Stimulated activated CD8-positive, alpha-beta memory T cell treated with anti-CD3 and anti-CD28 coated beads, Interleukin-12 subunit alpha, Interleukin-12 subunit beta, amount 100 ng/mL, for 4 hours (primary cell): Measurements from ENCODE around the gene EGFL6.
"Not testable (repeated sequence)": the region's sequence is repeated elsewhere in the genome, so short reads cannot be mapped to it uniquely, and the experiment has no call there.

Experiments used
- DNase-seq: peaks from one replicate; pipeline ENCODE4 v3.0.0-alpha.2; 2020; ENCODE audit warnings: low read depth

Gene EGFL6

GRCh38 chrX:13597874-13598273 is 28.5 kb downstream of the EGFL6 start:
- no peak for DNase-seq

- DNase-seq = no peak
Observed at GRCh38 chrX:13598877-13599276, 29.5 kb downstream of the EGFL6 start.

- DNase-seq = no peak
Observed at GRCh38 chrX:13599491-13599890, 30.1 kb downstream of the EGFL6 start.

GRCh38 chrX:13605611-13606010 is 36.2 kb downstream of the EGFL6 start:
- DNase-seq = no peak

GRCh38 chrX:13607331-13607995 is 38.1 kb downstream of the EGFL6 start:
- no peak for DNase-seq

GRCh38 chrX:13607996-13608365 is 38.6 kb downstream of the EGFL6 start:
- DNase-seq = no peak

- no peak for DNase-seq
Observed at GRCh38 chrX:13614154-13614553, 44.8 kb downstream of the EGFL6 start.

GRCh38 chrX:13620207-13620606 is 50.8 kb downstream of the EGFL6 start:
- no peak for DNase-seq

- no peak for DNase-seq
Observed at GRCh38 chrX:13622401-13622964, 53.1 kb downstream of the EGFL6 start.

GRCh38 chrX:13627306-13627705 is 57.9 kb downstream of the EGFL6 start:
- no peak for DNase-seq

- DNase-seq = not testable (repeated sequence)
Observed at GRCh38 chrX:13637224-13637623, 67.8 kb downstream of the EGFL6 start.

GRCh38 chrX:13638021-13638420 is 68.6 kb downstream of the EGFL6 start:
- DNase-seq = no peak

- no peak for DNase-seq
Observed at GRCh38 chrX:13638826-13639225, 69.4 kb downstream of the EGFL6 start.

- not testable (repeated sequence) for DNase-seq
Observed at GRCh38 chrX:13641684-13642083, 72.3 kb downstream of the EGFL6 start.

GRCh38 chrX:13645464-13646153 is 76.2 kb downstream of the EGFL6 start:
- DNase-seq = no peak

GRCh38 chrX:13646154-13646549 is 76.8 kb downstream of the EGFL6 start:
- DNase-seq = no peak

GRCh38 chrX:13647709-13648212 is 78.4 kb downstream of the EGFL6 start:
- peak; percentile 20 for DNase-seq

- not testable (repeated sequence) for DNase-seq
Observed at GRCh38 chrX:13648336-13648735, 78.9 kb downstream of the EGFL6 start.

- DNase-seq = no peak
Observed at GRCh38 chrX:13649838-13650237, 80.4 kb downstream of the EGFL6 start.

GRCh38 chrX:13650318-13650717 is 80.9 kb downstream of the EGFL6 start:
- no peak for DNase-seq

- DNase-seq = no peak
Observed at GRCh38 chrX:13651150-13651549, 81.7 kb downstream of the EGFL6 start.

- no peak for DNase-seq
Observed at GRCh38 chrX:13652287-13652793, 82.9 kb downstream of the EGFL6 start.
